GM19468 (cell line): Measurements from ENCODE around the gene LYPD6.

Experiments
- ATAC-seq: cut with Tn5 transposase; IDR thresholded peaks from one replicate; pipeline ENCODE4 v1.9.1; 2021; ENCODE audit warnings: mild to moderate bottlenecking, moderate library complexity, moderate number of reproducible peaks; ENCODE audit not compliant: unreplicated experiment; ENCODE audit errors: extremely low read depth

LYPD6 gene

DNA sequence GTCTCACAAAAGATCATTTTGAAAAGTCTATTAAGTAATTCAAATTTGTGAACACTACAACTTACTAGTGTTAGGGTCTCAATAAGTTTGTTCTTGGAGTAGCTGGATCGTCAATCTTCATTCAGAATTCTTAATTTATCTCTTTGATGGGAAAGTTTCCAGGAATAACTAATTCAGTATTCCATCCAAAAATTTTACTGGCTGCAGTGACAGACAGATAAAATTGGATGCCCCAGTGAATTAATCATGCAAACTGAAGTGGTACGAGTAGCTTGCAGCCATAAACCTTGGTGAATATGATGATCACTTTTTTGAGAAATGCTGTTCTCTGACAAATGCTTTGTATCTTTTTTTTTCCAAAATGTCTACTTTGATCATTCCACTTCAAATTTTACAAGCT is 112.8 kb downstream of the LYPD6 start:
- no peak for ATAC-seq

GRCh38 chr2:149446748-149447147 is 116.4 kb downstream of the LYPD6 start:
- no peak for ATAC-seq

DNA sequence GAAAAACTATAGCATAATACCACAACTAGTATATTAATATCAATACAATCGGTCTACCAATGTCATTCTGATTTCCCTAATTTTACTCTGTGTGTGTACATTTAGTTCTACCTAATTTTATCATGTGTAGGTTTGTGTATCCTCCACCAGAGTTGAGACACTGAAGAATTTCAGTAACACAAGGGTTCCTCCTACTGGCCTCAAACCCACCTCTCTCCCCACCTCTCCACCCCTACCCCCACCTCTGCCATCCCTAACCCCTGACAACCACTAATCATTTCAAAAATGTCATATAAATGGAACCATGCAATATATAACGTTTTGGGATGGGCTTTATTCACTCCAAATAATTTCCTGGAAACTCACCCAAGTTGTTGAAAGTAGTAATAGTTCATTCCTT is 117.9 kb downstream of the LYPD6 start:
- ATAC-seq = no peak

DNA sequence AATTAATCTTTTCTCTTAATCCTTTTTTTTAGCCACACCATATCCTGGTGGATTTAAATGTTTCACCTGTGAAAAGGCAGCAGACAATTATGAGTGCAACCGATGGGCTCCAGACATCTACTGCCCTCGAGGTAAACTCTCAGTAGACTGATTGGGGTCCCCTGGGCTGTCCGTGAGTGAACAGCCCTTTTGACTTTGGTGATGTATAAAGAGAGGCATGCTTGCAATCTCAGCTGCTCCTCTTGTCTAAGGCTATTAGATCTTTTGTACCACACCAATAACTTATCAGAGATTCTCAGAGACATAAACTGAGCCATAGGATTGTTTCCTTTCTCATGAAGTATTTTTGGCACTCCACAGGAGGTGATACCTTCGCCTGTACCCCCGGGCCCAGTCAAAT is 118.6 kb downstream of the LYPD6 start:
- no peak for ATAC-seq

DNA sequence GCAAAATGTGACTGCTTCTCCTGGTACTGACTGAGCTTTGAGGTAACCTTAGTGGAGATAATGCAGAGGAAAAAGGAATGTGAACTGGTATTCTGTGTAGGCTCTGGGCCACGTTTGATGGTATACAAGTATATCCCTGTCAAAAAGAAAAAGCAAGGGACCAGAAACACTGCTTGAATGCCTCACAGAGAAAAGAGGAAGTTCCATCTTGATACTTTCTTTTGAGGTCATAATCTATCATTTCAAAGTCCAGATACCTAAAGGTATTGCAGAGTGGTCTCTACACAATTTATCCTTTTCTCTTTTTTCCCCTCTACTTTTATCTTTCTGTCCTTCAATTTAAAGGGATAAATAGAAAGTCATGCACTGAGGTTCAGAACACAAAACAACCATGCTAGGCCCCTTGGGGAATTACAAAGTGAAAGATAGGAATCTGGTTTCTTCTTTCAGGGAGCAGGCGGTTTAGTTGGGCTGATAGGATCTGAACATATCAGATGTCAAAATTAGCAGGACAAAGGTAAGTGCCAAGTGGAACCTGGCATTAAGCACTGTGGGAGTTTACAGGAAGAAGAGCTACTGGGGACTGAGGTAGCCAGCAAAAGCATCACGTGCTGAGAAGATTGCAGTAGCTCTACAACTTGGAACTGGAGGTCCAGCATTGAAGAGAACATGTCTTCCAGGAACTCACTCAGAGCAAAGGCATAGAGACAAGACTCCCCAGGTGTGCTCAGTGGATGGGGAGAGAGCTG is 121.2 kb downstream of the LYPD6 start:
- ATAC-seq = no peak

DNA sequence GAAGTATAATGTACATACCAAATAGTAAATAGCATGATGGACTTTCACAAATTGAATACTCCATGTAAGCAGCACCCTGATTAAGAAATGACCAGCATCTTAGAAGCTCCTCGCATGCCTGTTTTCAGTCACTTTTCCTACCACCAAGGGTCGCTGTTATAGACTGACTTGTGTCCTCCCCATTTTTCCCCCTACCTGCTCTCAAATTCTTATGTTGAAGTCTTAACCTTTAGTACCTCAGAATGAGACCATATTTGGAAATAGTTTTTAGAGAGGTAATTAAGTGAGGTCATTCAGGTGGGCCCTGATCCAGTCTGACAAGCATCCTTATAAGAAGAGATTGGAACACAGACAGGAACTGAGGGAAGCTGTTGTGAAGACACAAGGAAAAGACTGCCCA is 125.9 kb downstream of the LYPD6 start:
- ATAC-seq = no peak

GRCh38 chr2:149458502-149458901 is 128.1 kb downstream of the LYPD6 start:
- ATAC-seq = no peak

DNA sequence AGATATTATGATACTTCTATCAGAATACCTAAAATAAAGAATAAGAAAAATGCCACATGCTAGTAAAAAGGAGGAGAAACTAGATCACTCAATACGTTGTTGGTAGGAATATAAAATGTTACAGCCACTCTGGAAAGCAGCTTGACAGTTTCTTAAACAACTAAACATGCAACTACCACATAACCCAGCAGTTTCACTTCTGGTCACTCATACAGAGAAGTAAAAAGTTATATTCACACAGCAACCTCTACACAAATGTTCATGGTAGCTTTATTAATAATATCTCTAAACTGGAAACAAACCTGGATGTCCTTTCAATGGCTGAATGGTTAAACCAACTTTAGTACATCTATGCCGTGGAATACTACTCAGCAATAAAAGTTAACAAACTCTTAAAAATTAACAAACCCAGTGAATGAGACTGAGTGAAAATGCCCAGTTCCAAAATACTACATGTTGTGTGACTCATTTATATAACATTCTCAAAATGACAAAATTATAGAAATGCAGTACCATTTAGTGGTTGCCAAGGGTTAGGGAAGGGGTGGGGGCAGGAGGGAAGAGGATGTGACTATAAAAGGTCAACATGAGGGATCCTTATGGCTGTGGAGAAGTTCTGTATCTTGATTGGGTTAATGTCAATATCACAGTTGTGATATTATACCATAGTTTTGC is 133.1 kb downstream of the LYPD6 start:
- peak; percentile 85 for ATAC-seq

GRCh38 chr2:149464396-149464795 is 134.0 kb downstream of the LYPD6 start:
- no peak for ATAC-seq

DNA sequence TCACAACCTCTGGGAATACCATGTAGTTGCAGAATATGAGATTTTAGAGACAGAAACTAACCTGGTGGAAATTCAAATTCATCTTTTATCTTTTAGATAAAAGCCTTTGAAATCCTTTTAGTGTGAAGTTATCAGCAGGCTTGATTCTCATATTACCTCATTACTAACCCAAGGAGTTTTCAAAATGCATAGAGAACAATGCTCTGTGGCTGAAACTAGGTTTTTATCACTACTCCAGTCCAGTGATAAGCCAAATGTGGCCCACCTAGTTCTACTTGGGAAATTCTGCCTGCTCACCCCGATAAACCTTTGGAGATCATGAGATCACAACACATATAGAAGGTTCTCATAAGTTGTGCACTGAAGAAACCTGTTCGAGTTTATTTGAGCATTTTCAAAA is 135.5 kb downstream of the LYPD6 start:
- no peak for ATAC-seq

- ATAC-seq = no peak
These were observed 136.2 kb downstream of the LYPD6 start for GRCh38 chr2:149466635-149467034.

GRCh38 chr2:149467436-149467835 is 137.0 kb downstream of the LYPD6 start:
- no peak for ATAC-seq

DNA sequence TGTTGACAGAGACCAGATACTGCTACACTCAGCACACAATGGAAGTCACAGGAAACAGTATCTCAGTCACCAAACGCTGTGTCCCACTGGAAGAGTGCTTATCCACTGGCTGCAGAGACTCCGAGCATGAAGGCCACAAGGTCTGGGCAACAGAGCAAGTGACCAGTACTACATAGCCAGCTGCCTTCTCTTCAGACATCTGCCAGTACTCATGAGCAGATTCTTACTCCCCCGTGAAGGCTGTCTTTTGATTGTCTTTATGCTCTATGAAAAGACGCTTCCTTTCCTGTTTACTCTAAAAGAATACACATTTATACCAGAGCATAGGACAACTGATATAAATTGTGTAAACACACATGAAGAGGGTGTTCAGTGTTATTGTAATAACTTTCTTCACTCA is 138.2 kb downstream of the LYPD6 start:
- ATAC-seq = no peak

GRCh38 chr2:149470046-149470445 is 139.7 kb downstream of the LYPD6 start:
- no peak for ATAC-seq

DNA sequence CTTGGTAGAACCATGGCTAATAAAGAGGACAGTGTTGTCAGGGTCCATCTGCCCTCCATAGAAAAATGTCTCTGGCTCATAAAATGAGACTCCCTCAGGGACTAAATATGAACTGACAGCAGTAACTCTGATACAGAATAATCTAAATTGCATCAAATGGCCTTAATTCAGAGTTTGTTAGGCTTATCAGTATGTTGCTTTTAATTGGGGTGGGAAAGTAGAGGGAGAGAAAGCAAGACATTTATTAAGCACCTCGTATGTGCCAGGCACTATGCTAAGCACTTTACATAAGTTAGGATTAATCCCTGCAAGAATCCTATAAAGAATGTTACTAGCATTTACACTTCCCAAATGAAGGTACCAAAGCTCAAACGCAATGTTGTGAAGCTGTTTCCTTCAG is 142.0 kb downstream of the LYPD6 start:
- no peak for ATAC-seq

- no peak for ATAC-seq
These were observed 142.7 kb downstream of the LYPD6 start for GRCh38 chr2:149473068-149473467.

DNA sequence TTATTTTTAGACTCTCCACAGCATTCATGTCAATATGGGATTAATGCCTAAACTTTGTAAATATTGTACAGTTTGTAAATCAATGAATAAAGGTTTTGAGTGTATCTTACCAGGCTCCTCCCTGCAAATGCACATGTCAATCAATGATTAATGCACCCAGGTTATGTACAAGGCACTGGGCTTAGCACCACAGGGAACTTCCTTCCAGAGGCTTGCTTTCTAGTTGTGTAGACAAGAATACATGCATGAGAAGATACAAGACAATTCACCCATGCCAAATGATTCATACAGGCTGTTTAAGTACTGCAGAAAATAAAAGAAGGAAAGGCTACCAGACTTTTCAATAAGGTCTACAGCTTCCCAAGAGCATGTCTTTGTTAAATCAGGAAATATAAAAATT is 143.1 kb downstream of the LYPD6 start:
- no peak for ATAC-seq

- ATAC-seq = no peak
These were observed 152.7 kb downstream of the LYPD6 start for GRCh38 chr2:149483004-149483605.

GRCh38 chr2:149486664-149487063 is 156.3 kb downstream of the LYPD6 start:
- no peak for ATAC-seq

DNA sequence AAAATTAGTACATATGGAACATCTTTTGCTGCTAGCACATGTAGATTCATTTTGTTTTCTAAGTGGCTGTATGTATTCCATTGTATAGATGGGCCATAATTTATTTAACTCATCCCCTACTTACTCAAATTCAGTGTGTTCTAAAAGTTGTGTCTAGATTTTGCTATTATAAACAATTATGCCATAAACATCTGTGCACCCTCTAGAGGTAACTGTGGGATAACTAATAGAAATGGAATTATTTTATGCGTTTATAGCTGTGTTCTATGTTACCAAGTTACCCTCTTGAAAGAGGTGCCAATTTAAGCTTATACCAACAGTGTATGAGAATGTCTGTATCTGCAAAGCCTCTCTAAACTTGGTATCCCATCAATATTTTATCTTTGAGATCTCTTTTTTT is 156.8 kb downstream of the LYPD6 start:
- no peak for ATAC-seq

DNA sequence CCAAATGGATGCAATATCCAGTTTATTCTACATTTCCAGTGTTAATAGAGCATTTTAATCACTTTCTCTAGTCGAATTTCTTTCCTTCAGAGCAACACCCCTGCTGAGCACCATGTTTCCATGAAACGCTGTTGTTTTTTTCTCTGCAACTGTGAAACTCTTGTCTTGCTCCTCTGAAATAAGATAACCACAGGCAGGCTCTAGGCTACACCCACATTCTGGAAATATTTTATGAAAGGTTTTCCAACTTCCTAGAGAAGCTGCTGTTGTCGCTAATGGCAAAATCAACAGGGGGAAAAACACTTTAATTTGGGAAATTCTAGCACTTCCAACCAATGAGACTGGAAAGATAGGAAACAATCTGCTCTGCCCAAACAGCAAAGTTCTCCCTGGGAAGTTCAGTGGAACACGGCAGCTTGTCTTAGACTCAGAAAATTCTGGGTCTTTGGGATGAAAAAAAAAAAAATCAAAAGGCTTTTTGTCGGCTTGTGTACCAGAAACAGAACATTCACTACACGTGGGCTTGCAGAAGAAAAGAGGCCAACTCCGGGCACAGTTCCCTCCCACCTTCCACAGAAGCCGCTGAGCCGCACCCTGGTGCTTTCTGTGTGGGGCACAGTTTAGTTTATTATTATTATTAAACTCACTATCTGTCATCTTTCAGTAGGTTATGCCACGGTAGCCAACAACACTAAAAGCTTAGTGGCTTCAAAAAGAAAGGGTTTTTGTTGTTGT is 158.5 kb downstream of the LYPD6 start:
- ATAC-seq = no peak
